HG02642 (cell line): ENCODE data around the gene BCKDHB.
"Not testable (repeated sequence)": the region's sequence is repeated elsewhere in the genome, so short reads cannot be mapped to it uniquely, and the experiment has no call there.

Source experiments
- ATAC-seq: cut with Tn5 transposase; IDR thresholded peaks from one replicate; pipeline ENCODE4 v1.9.1; 2021; ENCODE audit warnings: mild to moderate bottlenecking; ENCODE audit not compliant: unreplicated experiment, poor library complexity

BCKDHB gene

DNA sequence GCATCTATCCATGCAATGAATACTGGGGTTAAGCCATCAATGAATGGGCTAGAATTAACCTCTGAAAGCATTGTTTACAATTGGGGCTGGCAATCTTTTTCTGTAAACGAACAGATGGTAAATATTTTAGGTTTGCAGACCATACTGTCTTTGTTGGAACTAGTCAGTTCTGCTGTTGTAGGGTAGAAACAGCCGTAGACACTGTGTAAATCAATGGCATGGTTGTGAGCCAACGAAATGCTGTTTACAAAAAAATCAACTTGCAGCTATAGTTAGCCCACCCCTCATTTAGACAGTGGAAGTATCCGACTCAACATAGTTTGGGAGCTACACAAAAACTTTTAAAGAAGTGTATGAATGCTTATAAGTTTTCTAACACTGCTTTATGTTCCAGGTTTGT lies 91.5 kb downstream of the BCKDHB start:
- ATAC-seq: no peak

DNA sequence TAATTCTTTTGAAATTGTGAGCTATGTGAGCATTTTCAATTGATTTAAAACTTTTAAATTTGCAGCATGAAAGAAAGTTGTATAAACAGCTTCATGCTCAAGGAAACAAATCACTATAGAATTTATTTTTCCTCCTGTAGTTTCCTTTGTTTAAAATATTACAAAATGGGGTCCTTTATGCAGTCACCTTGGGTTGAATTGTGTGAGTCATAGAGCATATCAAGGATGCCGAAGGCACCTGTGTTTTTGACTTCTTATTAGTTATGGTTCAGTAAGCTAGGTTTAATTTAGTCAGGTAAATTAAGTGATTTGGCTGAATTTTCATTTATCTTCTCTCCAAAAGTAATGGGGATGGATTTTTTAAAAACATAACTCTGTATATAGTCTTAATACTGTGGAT lies 96.8 kb downstream of the BCKDHB start:
- ATAC-seq: no peak

DNA sequence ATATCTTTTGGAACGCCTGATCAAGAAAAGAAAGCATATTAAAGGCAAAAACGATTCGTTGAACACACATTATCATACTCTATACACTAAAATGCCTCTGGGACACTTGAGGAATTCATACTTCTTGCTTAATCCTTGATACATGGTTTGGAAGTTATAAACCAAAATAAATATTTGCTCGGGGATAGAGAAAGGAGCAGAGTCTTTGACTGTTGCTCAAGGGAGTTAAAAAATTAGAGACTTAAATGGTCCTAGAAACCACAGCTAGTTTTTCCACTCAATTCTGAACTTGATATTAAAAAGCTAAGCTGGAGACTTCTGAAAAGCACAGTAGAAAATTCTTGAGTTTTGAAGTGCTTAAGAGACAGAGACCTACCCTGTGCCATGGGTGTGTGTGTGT lies 98.9 kb downstream of the BCKDHB start:
- ATAC-seq: no peak

DNA sequence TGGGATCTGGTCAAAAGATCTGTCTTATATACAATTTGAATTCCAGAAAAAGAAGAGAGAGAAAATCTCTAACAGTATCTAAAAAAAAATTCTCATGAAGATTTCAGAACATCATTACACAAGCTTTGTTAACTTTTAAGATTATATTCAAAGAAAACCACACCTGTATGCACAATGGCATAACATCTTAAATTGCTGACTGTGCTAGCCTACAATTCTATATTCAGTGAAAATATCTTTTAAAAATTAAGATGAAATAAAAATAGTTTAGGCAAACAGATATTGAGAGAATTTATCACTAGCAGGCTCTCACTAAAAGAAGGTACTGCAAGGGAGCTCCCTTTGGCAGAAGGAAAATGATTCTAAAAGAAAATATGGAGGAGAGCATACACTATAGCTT lies 100.3 kb downstream of the BCKDHB start:
- ATAC-seq: no peak

- ATAC-seq: no peak
Observed at GRCh38 chr6:80209430-80209829, 103.0 kb downstream of the BCKDHB start.

GRCh38 chr6:80210618-80211017 lies 104.1 kb downstream of the BCKDHB start:
- no peak for ATAC-seq

GRCh38 chr6:80211286-80211685 lies 104.8 kb downstream of the BCKDHB start:
- peak; percentile 51 for ATAC-seq

DNA sequence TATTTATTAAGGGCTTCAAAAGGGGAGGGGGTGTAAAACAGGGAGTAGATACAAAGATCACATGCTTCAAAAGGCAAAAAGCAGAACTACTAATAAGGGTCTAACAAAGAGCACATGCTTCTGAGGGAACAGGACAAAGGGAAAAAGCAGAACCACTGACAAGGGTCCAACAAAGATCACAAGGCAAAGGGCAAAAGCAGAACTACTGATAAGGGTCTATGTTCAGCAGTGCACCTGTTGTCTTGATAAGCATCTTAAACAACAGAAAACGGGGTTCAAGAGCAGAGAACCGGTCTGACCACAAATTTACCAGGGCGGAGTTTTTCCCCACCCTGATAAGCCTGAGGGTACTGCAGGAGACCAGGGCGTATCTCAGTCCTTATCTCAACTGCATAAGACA lies 105.4 kb downstream of the BCKDHB start:
- not testable (repeated sequence) for ATAC-seq

- ATAC-seq: peak; percentile 93
Observed at GRCh38 chr6:80214436-80215022, 108.1 kb downstream of the BCKDHB start.

GRCh38 chr6:80215063-80215462 lies 108.6 kb downstream of the BCKDHB start:
- no peak for ATAC-seq

DNA sequence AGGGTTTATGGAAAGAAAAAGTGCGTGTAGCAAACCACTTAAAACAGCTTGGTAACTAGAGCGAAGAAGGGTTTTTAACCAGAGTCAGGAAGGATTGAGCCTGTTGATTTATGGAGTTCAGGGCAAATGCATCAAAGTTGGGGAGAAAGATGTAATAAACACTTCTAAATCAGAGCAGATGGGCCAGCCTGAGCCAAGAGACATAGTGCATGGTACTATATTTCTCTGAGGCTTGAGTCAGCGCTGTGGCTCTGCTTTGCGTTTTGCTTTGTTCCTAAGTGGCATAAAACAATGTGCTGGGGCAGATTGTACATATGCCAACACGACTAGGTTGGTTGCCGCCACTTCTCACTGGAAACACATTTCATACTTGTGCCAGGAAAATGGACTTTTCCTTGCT lies 111.3 kb downstream of the BCKDHB start:
- ATAC-seq: no peak

GRCh38 chr6:80223743-80224212 lies 117.3 kb downstream of the BCKDHB start:
- ATAC-seq: no peak

DNA sequence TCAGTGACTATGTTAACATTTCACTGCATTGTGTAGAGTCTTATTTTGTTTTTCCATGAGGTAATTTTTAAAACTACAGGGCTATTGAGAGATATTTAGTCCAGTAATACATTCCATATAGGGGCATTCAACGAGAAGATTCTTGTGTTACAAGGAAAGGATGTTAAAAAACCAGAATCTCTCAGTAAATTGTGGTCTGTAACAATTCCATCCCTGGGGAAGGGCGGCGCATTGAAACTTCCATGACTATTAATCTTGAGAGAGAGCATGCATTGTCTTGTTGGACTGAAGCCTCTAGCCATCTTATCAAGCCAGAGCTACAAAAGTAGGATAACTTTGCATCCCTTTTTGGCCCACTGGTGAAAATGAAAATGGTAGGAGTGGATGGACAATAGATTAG lies 119.7 kb downstream of the BCKDHB start:
- ATAC-seq: no peak

DNA sequence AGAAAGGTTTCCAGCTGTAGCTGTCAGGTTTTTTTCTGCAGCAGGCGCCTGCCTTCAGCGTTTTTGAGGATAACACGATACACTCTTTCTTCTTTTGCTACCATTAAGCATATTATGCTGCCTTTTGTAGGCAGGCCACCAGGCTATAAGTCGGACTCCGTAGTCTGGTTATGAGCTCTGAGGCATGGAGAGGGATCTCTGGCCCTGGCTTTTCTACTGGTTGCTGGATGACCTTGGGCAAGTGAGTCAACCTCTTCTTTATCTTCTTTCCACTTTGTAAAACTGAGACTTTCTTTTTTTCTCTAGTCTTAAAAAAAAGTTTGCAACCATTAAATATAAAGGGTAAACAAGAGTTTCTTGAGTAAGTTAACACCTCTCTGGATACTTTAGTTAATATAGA lies 120.2 kb downstream of the BCKDHB start:
- no peak for ATAC-seq

GRCh38 chr6:80227545-80228105 lies 121.2 kb downstream of the BCKDHB start:
- no peak for ATAC-seq

- no peak for ATAC-seq
Observed at GRCh38 chr6:80233262-80233661, 126.8 kb downstream of the BCKDHB start.

DNA sequence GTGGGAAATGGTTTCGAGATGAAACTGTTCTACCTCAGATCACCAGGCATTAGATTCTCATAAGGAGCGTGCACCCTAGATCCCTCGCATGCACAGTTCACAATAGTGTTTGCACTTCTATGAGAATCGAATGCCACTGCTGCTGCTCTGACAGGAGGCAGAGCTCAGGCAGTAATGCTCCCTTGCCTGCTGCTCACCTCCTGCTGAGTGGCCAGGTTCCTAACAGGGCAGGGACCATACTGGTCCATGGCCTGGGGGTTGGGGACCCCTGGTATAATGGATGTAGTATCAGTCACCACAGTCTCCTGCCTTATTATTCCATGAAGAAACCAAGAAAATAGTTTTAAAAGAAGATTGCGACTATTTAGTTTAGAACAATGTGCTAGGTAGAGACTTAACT lies 127.5 kb downstream of the BCKDHB start:
- ATAC-seq: no peak

DNA sequence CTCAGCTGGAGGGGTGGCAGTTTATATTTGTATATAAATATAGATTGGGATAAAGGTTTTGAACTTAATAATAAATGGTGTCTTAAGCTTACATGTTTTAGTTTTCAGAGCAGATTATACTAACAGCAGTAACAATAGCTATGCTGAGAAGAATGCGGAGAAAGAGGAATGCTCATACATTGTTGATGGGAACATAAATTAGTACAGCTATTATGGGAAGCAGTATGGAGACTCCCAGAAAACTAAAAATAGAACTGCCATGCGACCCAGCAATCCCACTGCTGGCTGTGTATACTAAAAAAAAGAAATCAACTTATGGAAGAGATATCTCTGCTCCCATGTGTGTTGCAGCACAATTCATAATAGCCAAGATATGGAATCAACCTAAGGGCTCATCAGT lies 127.9 kb downstream of the BCKDHB start:
- ATAC-seq: no peak

GRCh38 chr6:80234908-80235307 lies 128.4 kb downstream of the BCKDHB start:
- ATAC-seq: no peak

GRCh38 chr6:80235647-80236046 lies 129.2 kb downstream of the BCKDHB start:
- ATAC-seq: no peak

DNA sequence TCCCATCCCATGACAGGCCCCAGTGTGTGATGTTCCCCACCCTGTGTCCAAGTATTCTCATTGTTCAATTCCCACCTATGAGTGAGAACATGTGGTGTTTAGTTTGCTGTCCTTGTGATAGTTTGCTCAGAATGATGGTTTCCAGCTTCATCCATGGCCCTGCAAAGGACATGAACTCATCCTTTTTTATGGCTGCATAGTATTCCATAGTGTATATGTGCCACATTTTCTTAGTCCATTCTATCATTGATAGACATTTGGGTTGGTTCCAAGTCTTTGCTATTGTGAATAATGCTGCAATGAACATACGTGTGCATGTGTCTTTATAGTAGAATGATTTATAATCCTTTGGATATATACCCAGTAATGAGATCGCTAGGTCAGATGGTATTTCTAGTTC lies 132.3 kb downstream of the BCKDHB start:
- ATAC-seq: not testable (repeated sequence)

DNA sequence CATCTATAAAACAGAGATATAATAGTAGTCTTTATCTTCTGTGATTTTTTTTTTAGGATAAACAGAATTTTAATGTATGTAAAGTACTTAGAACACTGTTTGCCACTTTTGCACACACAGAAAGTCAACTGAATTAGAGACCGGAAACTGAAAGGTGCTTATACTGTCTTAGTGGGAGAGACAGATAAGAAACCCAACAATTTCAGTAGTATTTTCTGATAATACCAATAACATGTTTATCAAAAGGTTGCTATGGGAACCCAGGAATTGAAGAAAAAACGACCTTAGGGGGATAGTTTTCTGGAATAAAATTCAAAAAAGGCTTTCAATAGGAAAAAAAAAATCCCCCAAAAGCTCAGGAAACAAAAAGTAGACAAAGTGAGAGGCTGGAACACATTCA lies 138.6 kb downstream of the BCKDHB start:
- no peak for ATAC-seq
